HEK293T (cell line): ENCODE results near the gene C17orf100.

ENCODE experiments used
- FOXK2 ChIP-seq: fragments of 450-650 bp; IDR thresholded peaks from 2 replicates; pipeline ENCODE4 v1.6.1; 2016; ENCODE audit warnings: mild to moderate bottlenecking
- SUZ12 ChIP-seq: fragments of 450-650 bp; IDR thresholded peaks from 2 replicates; pipeline ENCODE4 v1.6.1; 2016; ENCODE audit warnings: mild to moderate bottlenecking

DNA sequence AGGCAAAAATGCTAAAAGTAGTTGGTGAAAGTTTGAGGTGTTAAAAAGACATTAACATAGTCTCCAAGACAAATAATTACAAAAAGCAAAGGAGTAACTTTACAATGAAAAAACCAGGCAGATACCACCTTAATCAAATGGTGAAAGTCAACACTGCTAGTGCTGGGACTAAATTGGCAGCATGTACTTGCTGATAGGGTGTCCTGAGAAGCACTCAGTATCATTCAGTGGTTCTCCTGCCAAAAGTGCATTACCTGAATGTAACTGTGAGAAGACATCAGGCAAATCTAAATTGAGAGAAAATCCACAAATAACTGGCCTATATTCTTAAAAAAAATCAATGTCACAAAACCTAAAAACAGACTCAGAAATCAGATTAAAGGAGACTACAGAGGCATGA lies 19.0 kb upstream of the C17orf100 start:
- TF ChIP-seq FOXK2: no peak
- TF ChIP-seq SUZ12: no peak
